K562 (cell line): ENCODE results near the gene HK1. TPM values are rescaled to one million over a fixed set of nuclear protein-coding genes. Genes with fewer than 3 reads are reported as not detected.
A peak's percentile ranks its signal among the peaks of the same experiment; 100 is the strongest.

Experiments
- CAMTA2 ChIP-seq: fragments of 250-450 bp; sonication (Bioruptor Pico); conservative IDR thresholded peaks from 2 replicates; pipeline ENCODE4 v1.5.1; 2022
- CEBPZ ChIP-seq: fragments of 150-350 bp; IDR thresholded peaks from 2 replicates; pipeline ENCODE4 v1.6.1; 2014; ENCODE audit warnings: low read depth, mild to moderate bottlenecking, low read length, borderline replicate concordance
- COPS2 ChIP-seq: fragments of 450-650 bp; conservative IDR thresholded peaks from 2 replicates; pipeline ENCODE4 v1.6.1; 2016; ENCODE audit warnings: mild to moderate bottlenecking, moderate library complexity
- DIDO1 ChIP-seq: fragments of 450-650 bp; IDR thresholded peaks from 2 replicates; pipeline ENCODE4 v1.6.1; 2016; ENCODE audit warnings: low read depth, missing biosample characterization, missing genetic modification characterization
- ERF ChIP-seq: fragments of 450-650 bp; formaldehyde crosslinking; IDR thresholded peaks from 2 replicates; pipeline ENCODE4 v1.4.0; 2020; ENCODE audit warnings: mild to moderate bottlenecking, mixed read lengths
- GTF2E2 ChIP-seq: fragments of 200-800 bp; sonication (Bioruptor generic); IDR thresholded peaks from 2 replicates; pipeline ENCODE4 v1.6.1; 2016; ENCODE audit warnings: missing genetic modification characterization, missing compliant biosample characterization
- HNRNPL ChIP-seq: fragments of 200-400 bp; formaldehyde crosslinking; IDR thresholded peaks from 2 replicates; pipeline ENCODE4 v1.6.1; 2017; ENCODE audit warnings: low read depth, mild to moderate bottlenecking, low read length
- ILF3 ChIP-seq: fragments of 450-650 bp; IDR thresholded peaks from 2 replicates; pipeline ENCODE4 v1.6.1; 2018; ENCODE audit warnings: antibody characterized with exemption, mild to moderate bottlenecking, moderate library complexity, borderline replicate concordance
- MYNN ChIP-seq, 2 experiments: sonication (generic); formaldehyde crosslinking in 1 of 2; IDR thresholded peaks; 2 replicates each; pipeline versions ENCODE4 v1.5.0 to v1.6.1; 2016 to 2020; ENCODE audit warnings: antibody characterized with exemption in 1 of 2, missing genetic modification reagents in 1 of 2
- NFXL1 ChIP-seq: fragments of 450-650 bp; formaldehyde crosslinking; IDR thresholded peaks from 2 replicates; pipeline ENCODE4 v1.4.0; 2021; ENCODE audit warnings: mild to moderate bottlenecking
- PRMT5 ChIP-seq: sonication (generic); formaldehyde crosslinking; IDR thresholded peaks from 2 replicates; pipeline ENCODE4 v1.5.0; 2020; ENCODE audit warnings: missing genetic modification reagents
- SMARCE1 ChIP-seq: fragments of 450-650 bp; IDR thresholded peaks from 2 replicates; pipeline ENCODE4 v1.7.1; 2016; ENCODE audit warnings: mild to moderate bottlenecking
- TFE3 ChIP-seq: fragments of 450-650 bp; formaldehyde crosslinking; IDR thresholded peaks from 2 replicates; pipeline ENCODE4 v1.4.0; 2020; ENCODE audit warnings: mild to moderate bottlenecking, mixed read lengths
- TSHZ1 ChIP-seq: fragments of 250-450 bp; sonication (Bioruptor Pico); IDR thresholded peaks from 2 replicates; pipeline ENCODE4 v1.4.0; 2020; ENCODE audit warnings: mild to moderate bottlenecking, moderate library complexity
- ZNF133 ChIP-seq: fragments of 250-450 bp; sonication (Bioruptor Pico); IDR thresholded peaks from 2 replicates; pipeline ENCODE4 v1.4.0; 2020; ENCODE audit warnings: mild to moderate bottlenecking
- ZNF184 ChIP-seq: sonication (generic); formaldehyde crosslinking; IDR thresholded peaks from 2 replicates; pipeline ENCODE4 v1.5.0; 2020; ENCODE audit warnings: missing genetic modification reagents
- ZNF23 ChIP-seq: fragments of 250-450 bp; sonication (Bioruptor Pico); IDR thresholded peaks from 2 replicates; pipeline ENCODE4 v1.4.0; 2020; ENCODE audit warnings: mild to moderate bottlenecking
- ZNF253 ChIP-seq: fragments of 250-450 bp; sonication (Bioruptor Pico); conservative IDR thresholded peaks from 2 replicates; pipeline ENCODE4 v1.6.1; 2021; ENCODE audit warnings: mild to moderate bottlenecking
- polyA plus RNA-seq, 8 experiments: library from polyadenylated mRNA; depleted of rRNA in 4 of 8; stranded (reverse) in 5 of 8; unstranded in 3 of 8; fragments of >200 nt; fragmentation: Nextera tagmentation in 2 of 8; fragmentation: Illumina TruSeq in 1 of 8; extraction: Ambion mirVana in 2 of 8; extraction: Trizol in 1 of 8; gene quantifications; 2 replicates each; pipeline versions ENCODE4 v1.2.1 to v1.2.3, GENCODE V29; 2011 to 2014; ENCODE audit warnings: inconsistent platforms in 1 of 8, missing spikeins in 1 of 8
- total RNA-seq, 7 experiments: library from RNA; depleted of rRNA in 6 of 7; stranded (reverse); fragments of >200 nt in 6 of 7; fragmentation: Illumina TruSeq in 2 of 7; extraction: Trizol in 2 of 7; gene quantifications; 2 replicates each; pipeline versions ENCODE4 v1.2.1 to v1.2.3, GENCODE V29; 2011 to 2021; ENCODE audit warnings: low replicate concordance in 1 of 7
- TF ChIP-seq, protein P1 (sequence below), 2 experiments: fragments of 450-650 bp in 1 of 2; sonication (generic) in 1 of 2; formaldehyde crosslinking in 1 of 2; IDR thresholded peaks in 1 of 2; conservative IDR thresholded peaks in 1 of 2; 2 replicates each; pipeline versions ENCODE4 v1.6.1 to v1.8.1; 2016 to 2023; ENCODE audit warnings: mild to moderate bottlenecking in 2 of 2, moderate library complexity in 2 of 2, inconsistent platforms in 1 of 2, missing genetic modification reagents in 1 of 2

The HK1 gene
- total and polyA plus RNA-seq, 9 of the 15 experiments (the other 6 are each of a cell fraction or from before 2014, with no cell fraction given): 29.2 to 444 (median 193) TPM

GRCh38 chr10:69334302-69335062, 56.2 kb downstream of the HK1 start (continued):
- peak; percentile 49; the same call in 1 of the 2 replicates for TF ChIP-seq MYNN (IDR thresholded peaks at IDR 0.05)
- no peak for TF ChIP-seq MYNN (CRISPR knock-in tag; IDR thresholded peaks at IDR 0.05)
- TF ChIP-seq TSHZ1: no peak
- TF ChIP-seq GTF2E2 (tag): no peak
- no peak for TF ChIP-seq TFE3
- peak; percentile 86 for TF ChIP-seq SMARCE1
- no peak for TF ChIP-seq ZNF184 (CRISPR knock-in tag)
- TF ChIP-seq ILF3: no peak
- no peak for TF ChIP-seq ERF (CRISPR knock-in tag)
- no peak for TF ChIP-seq ZNF253 (CRISPR knock-in tag)
- TF ChIP-seq HNRNPL: peak; percentile 65; the same call in 1 of the 2 replicates
- TF ChIP-seq COPS2: no peak
- TF ChIP-seq, protein P1, sequence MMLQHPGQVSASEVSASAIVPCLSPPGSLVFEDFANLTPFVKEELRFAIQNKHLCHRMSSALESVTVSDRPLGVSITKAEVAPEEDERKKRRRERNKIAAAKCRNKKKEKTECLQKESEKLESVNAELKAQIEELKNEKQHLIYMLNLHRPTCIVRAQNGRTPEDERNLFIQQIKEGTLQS (IDR thresholded peaks at IDR 0.05): peak; percentile 93
- TF ChIP-seq, protein P1 (CRISPR knock-in tag; conservative IDR thresholded peaks at IDR 0.05): peak; percentile 77; the same call in 1 of the 2 replicates
- no peak for TF ChIP-seq CAMTA2 (CRISPR knock-in tag)
- TF ChIP-seq ZNF23 (CRISPR knock-in tag): no peak
- no peak for TF ChIP-seq ZNF133 (CRISPR knock-in tag)
- no peak for TF ChIP-seq PRMT5 (CRISPR knock-in tag)
- TF ChIP-seq DIDO1 (tag): no peak
- no peak for TF ChIP-seq NFXL1 (CRISPR knock-in tag)
- no peak for TF ChIP-seq CEBPZ
